Breast epithelium (tissue), 3 donors: Measurements from ENCODE around the gene ADCY1.

Source experiments
- POLR2AphosphoS5 ChIP-seq, 3 donors: sonication (generic); formaldehyde crosslinking; IDR thresholded peaks; one replicate each; pipeline ENCODE4 v1.6.1; 2017; ENCODE audit warnings: antibody characterized with exemption in 3 of 3
- TF ChIP-seq, protein P1 (sequence below), 3 donors: fragments of 450-650 bp; IDR thresholded peaks; one replicate each; pipeline ENCODE4 v1.5.1; 2016 to 2017; ENCODE audit warnings: antibody characterized with exemption in 3 of 3, mild to moderate bottlenecking in 3 of 3, moderate library complexity in 3 of 3

DNA sequence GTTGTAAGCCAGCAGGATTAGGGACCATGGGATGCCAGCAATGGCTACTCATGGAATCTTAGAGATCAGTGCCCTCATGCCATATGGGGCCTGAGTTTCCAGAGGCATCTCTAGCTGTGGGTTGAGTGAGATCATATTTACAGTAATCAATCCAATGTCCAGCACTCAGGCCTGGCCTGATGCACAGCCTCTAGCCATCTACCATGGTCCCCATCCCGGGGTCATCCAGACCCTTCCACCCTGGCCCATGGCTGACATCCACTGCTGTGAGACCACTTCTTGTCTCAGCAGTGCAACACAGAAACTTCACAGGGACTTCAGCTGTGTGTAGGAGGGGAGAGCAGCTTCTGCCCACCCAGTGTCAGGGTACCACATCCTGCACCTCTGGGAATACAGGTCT lies 6.5 kb upstream of the ADCY1 start:
- TF ChIP-seq, protein P1, sequence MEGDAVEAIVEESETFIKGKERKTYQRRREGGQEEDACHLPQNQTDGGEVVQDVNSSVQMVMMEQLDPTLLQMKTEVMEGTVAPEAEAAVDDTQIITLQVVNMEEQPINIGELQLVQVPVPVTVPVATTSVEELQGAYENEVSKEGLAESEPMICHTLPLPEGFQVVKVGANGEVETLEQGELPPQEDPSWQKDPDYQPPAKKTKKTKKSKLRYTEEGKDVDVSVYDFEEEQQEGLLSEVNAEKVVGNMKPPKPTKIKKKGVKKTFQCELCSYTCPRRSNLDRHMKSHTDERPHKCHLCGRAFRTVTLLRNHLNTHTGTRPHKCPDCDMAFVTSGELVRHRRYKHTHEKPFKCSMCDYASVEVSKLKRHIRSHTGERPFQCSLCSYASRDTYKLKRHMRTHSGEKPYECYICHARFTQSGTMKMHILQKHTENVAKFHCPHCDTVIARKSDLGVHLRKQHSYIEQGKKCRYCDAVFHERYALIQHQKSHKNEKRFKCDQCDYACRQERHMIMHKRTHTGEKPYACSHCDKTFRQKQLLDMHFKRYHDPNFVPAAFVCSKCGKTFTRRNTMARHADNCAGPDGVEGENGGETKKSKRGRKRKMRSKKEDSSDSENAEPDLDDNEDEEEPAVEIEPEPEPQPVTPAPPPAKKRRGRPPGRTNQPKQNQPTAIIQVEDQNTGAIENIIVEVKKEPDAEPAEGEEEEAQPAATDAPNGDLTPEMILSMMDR (IDR thresholded peaks at IDR 0.05): no peak
- no peak for TF ChIP-seq POLR2AphosphoS5 (IDR thresholded peaks at IDR 0.05)
